Psoas muscle (tissue), 8 donors: Measurements from ENCODE around the gene CDHR3. TPM values are rescaled to one million over a fixed set of nuclear protein-coding genes. Genes with fewer than 3 reads are reported as not detected.

Experiments used
- ATAC-seq, 4 donors: fragments of 200-7000 bp; cut with Tn5 transposase; one replicate each; pipeline ENCODE4 v1.9.1; 2020; ENCODE audit warnings: moderate library complexity in 3 of 4, mild to moderate bottlenecking in 2 of 4
- DNase-seq, 2 donors: peaks; one replicate each; pipeline ENCODE4 v3.0.0-alpha.2; 2020
- H3K27ac ChIP-seq: fragments of 200-600 bp; one replicate; pipeline ENCODE4 v1.8.0; 2022
- H3K27me3 ChIP-seq, 3 donors: fragments of 200-600 bp in 1 of 3; one replicate each; pipeline versions ENCODE4 v1.6.1 to v1.8.0; 2013 to 2022; ENCODE audit warnings: low read length in 2 of 3, mild to moderate bottlenecking in 2 of 3, moderate library complexity in 1 of 3; ENCODE audit not compliant: insufficient read depth in 3 of 3
- H3K36me3 ChIP-seq, 2 donors: fragments of 200-600 bp in 1 of 2; one replicate each; pipeline versions ENCODE4 v1.6.1 to v1.8.0; 2013 to 2022; ENCODE audit warnings: low read depth in 1 of 2, mild to moderate bottlenecking in 1 of 2, moderate library complexity in 1 of 2; ENCODE audit not compliant: insufficient read depth in 1 of 2
- H3K4me1 ChIP-seq: fragments of 200-600 bp; one replicate; pipeline ENCODE4 v1.8.0; 2022
- H3K4me3 ChIP-seq: fragments of 200-600 bp; one replicate; pipeline ENCODE4 v1.8.0; 2022; ENCODE audit warnings: mild to moderate bottlenecking
- H3K9me3 ChIP-seq: fragments of 200-600 bp; one replicate; pipeline ENCODE4 v1.8.0; 2022
- CTCF ChIP-seq: fragments of 200-600 bp; IDR thresholded peaks from one replicate; pipeline ENCODE4 v1.8.0; 2022; ENCODE audit warnings: antibody characterized with exemption
- WGBS, 3 donors: extraction: QIAGEN DNeasy Blood & Tissue Kit; methylation state at CpG; one replicate each; pipeline versions ENCODE4 v1.1.6 to v1.1.7; 2013; 5-methylcytosine and 5-hydroxymethylcytosine counted together
- intact Hi-C, 2 donors: fragments of 100-400 bp; cut with DNase I; formaldehyde crosslinking; loops; one replicate each; pipeline versions ENCODE4 v1.11.0 to v1.14.2; 2022
- polyA plus RNA-seq, 3 donors: library from polyadenylated mRNA; stranded (reverse); fragments of 200-250 nt; gene quantifications; one replicate each; pipeline ENCODE4 v1.2.3, GENCODE V29; 2013
- total RNA-seq, 4 donors: library from RNA; stranded (reverse); fragmentation: NEBNext Ultra II Directional in 2 of 4; extraction: Animal tissue kit (Norgen Biotek cat#: 25700) in 2 of 4; gene quantifications; one replicate each; pipeline versions ENCODE4 v1.2.1 to v1.2.4, GENCODE V29; 2021 to 2023
- donor health status: healthy with polysubstance abuse.
- donor health status: DM: no; HTN: no; CAD: no; lungs with moderate emphysema.
- donor health status: Bipolar disorder and iron deficiency.
- donor health status: healthy.
- donor health status: DM: yes; HTN: yes; CAD: no.
- donor health status: DM: no; HTN: no; CAD: no.
- donor health status: DM: no; HTN: no; CAD: no.
- donor health status: DM: yes; HTN: yes; CAD: no.

Gene CDHR3
- total and polyA plus RNA-seq, 7 donors = 0.30 to 1.7 (median 0.44) TPM

DNA sequence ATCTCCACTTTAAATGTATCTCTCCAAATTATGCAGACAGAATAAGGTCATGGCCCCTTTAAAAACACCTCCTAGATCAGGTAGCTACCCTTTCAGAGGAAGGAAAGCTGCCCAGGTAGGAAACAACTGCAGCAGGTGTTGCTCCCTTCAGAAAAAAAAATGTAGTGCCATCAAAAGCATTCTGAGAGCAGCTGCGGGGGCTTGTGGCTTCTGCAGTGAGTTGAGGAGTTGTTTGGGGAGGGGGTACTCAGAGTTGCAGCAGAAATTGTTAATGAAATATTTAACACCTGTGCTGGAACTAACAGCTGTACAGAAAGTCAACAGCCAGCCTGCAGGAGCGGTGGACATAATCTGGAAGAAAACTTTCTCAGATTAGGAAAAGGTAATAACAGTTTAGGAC, 24.0 kb downstream of the CDHR3 start:
- DNase-seq (no peak), ATAC-seq (no peak)
- Histone ChIP-seq H3K36me3 (no peaks in the 10 kb centered on the region), H3K9me3 (no peaks in the 10 kb centered on the region), H3K27me3 (no peaks in the 10 kb centered on the region), H3K27ac (no peak overlapping the region), H3K4me3 (no peak overlapping the region), H3K4me1 (no peaks in the 10 kb centered on the region)
- TF ChIP-seq CTCF = no peak
- intact Hi-C loops = no loop called here
- WGBS, 3 donors = 86% methylated on average over 2 of the region's 2 CpGs

GRCh38 chr7:105988276-105988675, 25.2 kb downstream of the CDHR3 start:
- Histone ChIP-seq H3K9me3 (no peaks in the 10 kb centered on the region), H3K4me1 (no peaks in the 10 kb centered on the region), H3K4me3 (no peak overlapping the region), H3K36me3 (no peaks in the 10 kb centered on the region), H3K27ac (no peak overlapping the region), H3K27me3 (no peaks in the 10 kb centered on the region)
- intact Hi-C loops = no loop called here
- ATAC-seq (no peak), DNase-seq (no peak)
- no peak for TF ChIP-seq CTCF
- 80 to 84% (median 83%) methylated on average over 3 of the region's 3 CpGs for WGBS, 3 donors

DNA sequence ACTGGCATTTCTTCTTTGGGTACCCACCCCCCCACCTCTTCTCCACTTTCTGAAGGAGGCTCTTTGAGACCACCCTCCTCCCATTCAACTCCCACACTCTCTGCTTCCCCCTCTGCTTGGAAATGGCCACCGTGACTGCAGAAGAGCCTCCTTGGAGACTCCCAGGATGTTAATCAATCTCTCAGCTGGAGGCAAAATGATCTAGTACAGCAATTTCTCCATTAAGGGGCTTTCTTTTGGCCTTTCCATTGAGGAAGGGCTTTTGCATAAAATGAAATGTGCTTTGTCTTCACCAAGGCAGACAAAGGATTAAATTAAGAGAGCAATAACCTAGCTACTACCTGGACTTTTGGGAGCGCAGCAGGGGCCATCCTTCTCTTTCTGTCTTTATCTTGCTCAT, 26.1 kb downstream of the CDHR3 start:
- intact Hi-C loops = no loop called here
- H3K4me1 ChIP-seq = no peaks in the 10 kb centered on the region
- WGBS, 3 donors = 37 to 61% (median 54%) methylated on average over 2 of the region's 2 CpGs
- TF ChIP-seq CTCF = no peak
- no peak overlapping the region for H3K4me3 ChIP-seq
- H3K27ac ChIP-seq = no peak overlapping the region
- H3K9me3 ChIP-seq = no peaks in the 10 kb centered on the region
- no peaks in the 10 kb centered on the region for H3K36me3 ChIP-seq
- DNase-seq (no peak), ATAC-seq (no peak)
- H3K27me3 ChIP-seq = no peaks in the 10 kb centered on the region

DNA sequence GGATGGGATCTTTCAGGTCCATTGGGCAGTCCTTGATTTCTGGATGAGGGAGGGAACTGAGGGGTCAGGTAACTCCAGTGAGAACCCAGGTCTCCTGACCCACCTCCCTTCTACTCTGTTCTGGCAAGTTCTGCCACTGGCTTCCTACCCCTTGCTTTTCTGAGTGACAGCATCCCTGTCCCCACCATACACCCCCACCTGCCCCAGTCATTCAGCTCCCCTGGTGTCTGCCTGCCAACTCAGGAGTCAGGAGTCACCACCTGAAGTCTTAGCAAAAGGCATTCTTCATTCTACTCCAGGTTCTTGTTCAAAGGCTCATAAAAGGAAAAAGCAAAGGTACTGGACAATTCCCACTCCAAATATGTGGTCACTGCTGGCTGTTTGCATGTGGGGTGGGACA, 26.6 kb downstream of the CDHR3 start:
- TF ChIP-seq CTCF = no peak
- Histone ChIP-seq H3K4me1 (no peaks in the 10 kb centered on the region), H3K27ac (no peak overlapping the region), H3K9me3 (no peaks in the 10 kb centered on the region), H3K4me3 (no peak overlapping the region), H3K27me3 (no peaks in the 10 kb centered on the region), H3K36me3 (no peaks in the 10 kb centered on the region)
- intact Hi-C loops = no loop called here
- ATAC-seq = no peak
- no peak for DNase-seq

GRCh38 chr7:105990141-105990540, 27.1 kb downstream of the CDHR3 start:
- Histone ChIP-seq H3K27ac (no peak overlapping the region), H3K36me3 (no peaks in the 10 kb centered on the region), H3K27me3 (no peaks in the 10 kb centered on the region), H3K9me3 (no peaks in the 10 kb centered on the region), H3K4me1 (no peaks in the 10 kb centered on the region), H3K4me3 (no peak overlapping the region)
- ATAC-seq (no peak), DNase-seq (no peak)
- intact Hi-C loops = no loop called here
- 78 to 82% (median 80%) methylated on average over 7 of the region's 7 CpGs for WGBS, 3 donors
- TF ChIP-seq CTCF = no peak
